Measurements from ENCODE around the gene ZNF747. TPM values are rescaled to one million over a fixed set of nuclear protein-coding genes. Genes with fewer than 3 reads are reported as not detected.
A peak's percentile ranks its signal among the peaks of the same experiment; 100 is the strongest.

ZNF747 gene
- 6.0 and 6.1 TPM in 2 replicates for total RNA-seq

DNA sequence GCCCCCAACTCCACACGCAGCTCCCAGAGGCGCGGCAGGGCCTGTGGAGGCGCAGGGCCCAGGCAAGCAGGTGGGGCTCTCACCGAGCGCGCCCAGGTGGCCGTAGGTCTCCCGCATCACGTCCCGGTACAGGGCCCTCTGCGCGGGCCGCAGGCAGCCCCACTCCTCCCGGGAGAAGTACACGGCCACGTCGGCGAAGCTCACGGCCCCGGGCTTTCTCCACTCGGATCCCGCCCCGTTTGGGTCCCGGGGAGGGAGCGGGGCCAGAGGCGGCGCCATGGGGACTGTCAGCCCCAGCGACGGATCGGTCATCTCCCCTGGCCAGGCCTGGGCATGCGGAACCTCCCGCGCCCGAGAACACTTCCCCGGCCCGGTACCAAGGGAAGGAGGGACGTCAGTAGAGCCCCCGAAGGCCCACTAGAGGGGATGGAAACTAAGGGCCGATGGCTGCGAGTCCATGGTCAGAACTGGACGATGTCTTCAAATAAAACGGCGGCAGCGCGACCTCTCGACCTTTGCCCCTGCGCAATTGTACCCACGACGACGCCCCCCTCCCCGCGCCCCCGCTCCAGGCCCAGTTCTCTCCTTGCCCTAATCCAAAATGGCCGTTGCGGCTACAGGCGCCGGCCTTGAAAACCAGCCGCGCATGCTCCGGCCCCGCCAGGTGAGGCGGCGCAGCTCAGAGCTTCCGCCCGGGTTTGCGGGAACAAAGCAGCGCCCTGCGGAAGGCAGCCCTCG lies at the start of gene ZNF747:
Gene ZNF747 (minus strand): TSS at position 491 of the 738 bp plus-strand sequence. CDS start 179 bp downstream, at position 312.
- DNase-seq (ENCODE audit: extremely low read depth, low read depth, low spot score): no peak

DNA sequence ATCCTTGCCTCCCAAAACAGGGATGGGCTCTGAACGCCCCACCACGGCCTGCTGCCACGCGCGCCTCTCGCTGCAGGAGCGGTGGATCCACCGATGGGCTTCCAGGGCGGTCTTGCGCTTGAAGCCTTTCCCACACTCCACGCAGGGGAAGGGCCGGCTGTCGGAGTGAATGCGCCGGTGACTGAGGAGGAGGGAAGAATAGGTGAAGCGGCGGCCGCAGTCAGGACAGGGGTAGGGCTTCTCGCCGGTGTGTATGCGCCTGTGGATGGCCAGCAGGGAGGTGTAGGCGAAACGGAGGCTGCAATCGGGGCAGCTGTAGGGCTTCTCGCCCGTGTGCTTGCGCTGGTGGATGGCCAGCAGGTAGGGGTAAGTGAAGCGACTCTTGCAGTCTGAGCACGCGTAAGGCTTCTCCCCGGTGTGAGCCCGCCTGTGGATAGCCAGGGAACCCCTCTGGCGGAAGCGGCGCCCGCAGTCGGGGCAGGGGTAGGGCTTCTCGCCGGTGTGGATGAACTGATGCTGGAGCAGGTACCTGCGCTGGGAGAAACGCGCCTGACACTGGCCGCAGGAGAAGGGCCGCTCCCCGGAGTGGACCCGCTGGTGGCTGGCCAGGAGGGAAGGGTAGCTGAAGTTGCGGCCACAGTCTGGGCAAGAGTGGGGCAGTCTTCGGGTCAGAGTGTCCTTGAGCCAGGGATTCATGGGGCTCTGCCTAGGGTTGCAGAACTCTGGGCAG lies 48.1 kb upstream of the ZNF747 start:
- no peak for DNase-seq (ENCODE audit: extremely low read depth, low read depth, low spot score)

DNA sequence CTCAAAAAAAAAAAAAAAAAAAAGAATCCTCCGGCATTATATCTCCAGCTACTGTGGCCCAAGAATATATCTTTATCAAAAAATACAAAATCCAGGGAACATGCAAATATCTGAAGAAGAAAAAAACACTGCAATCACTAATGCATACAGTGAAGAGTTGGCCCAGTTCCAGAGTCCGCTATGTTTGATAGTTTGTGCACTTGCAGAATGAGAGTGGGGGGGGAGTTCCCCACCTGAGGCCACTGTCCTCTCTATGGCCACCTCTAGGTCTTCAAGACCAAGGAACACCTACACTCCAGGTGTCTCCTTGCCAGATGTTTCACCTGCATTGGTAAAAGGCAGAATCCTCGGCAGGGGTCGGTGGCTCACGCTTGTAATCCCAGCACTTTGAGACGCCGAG lies 46.8 kb upstream of the ZNF747 start:
- no peak for DNase-seq (ENCODE audit: extremely low read depth, low read depth, low spot score)

DNA sequence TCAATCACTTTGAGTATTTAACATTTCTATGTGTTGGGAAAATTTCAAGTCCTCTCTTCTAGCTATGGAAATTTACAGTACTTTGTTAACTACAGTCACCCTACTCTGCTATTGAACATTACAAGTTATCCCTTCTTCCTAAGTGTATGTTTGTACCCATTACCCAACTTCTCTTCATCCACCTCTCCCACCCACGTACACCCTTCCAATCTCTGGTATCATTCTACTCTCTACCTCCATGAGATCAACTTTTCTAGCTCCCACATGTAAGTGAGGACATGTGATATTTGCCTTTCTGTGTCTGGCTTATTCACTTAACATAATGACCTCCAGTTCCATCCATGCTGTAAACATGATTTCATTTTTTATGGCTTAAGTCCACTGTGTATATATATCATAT lies 40.0 kb upstream of the ZNF747 start:
- DNase-seq (ENCODE audit: extremely low read depth, low read depth, low spot score): no peak

DNA sequence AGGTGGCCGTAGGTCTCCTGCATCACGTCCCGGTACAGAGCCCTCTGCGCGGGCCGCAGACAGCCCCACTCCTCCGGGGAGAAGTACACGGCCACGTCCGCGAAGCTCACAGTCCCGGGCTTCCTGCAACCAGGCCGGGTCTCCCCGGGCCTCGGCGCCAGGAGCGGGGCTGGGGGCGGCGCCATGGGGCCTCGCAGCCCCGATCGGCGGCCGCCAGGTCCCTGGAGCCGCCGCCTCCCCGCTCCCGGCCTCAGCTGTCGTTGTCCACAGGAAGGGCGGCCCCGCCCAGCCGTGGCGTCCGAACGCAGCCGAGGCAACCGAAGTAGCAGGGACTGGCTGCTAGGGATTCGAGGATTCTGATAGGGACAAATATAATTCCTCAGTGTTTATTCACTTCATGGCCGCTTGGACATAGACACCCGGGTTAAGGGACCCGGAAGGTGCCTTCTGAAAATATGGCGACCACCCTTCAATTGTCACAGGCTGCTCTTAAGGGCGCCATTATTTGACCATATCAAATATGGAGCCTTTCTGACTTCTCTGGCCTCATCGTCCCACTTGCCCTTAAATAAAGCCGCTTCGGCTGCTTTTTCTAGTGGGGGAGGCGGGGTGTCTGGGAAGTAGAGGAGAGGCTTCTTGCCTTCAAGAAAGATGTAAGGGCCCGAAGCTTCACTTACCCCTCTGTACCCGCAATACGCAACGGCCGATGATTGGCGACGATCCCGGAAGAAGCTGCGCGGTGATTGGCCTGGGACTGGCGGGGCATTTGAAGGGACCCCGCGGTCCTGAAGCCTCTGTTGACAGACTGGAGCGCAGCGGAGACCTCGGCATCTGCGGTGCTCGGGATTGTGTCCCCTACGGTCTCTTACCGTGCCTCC lies 37.0 kb upstream of the ZNF747 start, which contains the start of gene ZNF688:
Gene ZNF688 (minus strand): TSS at position 270 of the 878 bp plus-strand sequence. CDS start 85 bp downstream, at position 185.
- peak; percentile 71 for DNase-seq (ENCODE audit: extremely low read depth, low read depth, low spot score)

DNA sequence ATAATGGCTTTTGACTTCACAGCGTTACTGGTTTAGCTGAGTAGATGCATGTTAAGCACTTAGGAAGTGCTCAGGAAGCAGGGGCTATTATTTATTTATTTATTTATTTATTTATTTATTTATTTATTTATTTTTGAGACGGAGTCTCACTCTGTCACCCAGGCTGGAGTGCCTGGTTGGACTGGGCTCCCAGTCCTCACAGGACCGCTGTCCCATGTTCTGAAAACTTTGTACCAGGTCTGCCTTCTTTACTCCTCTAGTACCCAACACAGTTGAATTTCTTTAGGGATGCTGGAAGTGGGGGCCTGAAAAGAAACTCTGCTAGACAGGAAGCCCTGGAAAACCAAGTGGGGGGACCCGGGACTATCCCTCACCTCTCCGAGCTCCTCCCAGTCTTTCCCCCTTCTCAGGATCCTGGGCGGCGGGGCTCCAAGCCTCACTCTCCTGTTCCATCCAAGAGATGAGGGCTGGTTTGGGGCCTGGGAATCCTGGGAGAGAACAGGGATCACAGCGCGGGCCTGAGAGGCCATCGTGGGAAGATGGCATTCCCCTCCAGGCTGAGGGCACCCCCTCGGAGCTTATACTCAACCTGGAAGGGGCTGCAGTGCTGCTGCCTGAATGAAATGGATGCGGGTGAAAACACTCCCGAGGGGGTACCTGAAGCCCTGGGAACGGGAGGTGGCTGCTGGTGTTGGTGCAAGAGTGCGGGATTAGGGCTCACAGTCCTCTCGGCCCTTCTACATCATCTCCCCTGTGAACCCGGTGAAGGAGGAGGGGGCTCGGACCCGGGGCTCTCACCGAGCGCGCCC lies 36.2 kb upstream of the ZNF747 start:
- no peak for DNase-seq (ENCODE audit: extremely low read depth, low read depth, low spot score)

DNA sequence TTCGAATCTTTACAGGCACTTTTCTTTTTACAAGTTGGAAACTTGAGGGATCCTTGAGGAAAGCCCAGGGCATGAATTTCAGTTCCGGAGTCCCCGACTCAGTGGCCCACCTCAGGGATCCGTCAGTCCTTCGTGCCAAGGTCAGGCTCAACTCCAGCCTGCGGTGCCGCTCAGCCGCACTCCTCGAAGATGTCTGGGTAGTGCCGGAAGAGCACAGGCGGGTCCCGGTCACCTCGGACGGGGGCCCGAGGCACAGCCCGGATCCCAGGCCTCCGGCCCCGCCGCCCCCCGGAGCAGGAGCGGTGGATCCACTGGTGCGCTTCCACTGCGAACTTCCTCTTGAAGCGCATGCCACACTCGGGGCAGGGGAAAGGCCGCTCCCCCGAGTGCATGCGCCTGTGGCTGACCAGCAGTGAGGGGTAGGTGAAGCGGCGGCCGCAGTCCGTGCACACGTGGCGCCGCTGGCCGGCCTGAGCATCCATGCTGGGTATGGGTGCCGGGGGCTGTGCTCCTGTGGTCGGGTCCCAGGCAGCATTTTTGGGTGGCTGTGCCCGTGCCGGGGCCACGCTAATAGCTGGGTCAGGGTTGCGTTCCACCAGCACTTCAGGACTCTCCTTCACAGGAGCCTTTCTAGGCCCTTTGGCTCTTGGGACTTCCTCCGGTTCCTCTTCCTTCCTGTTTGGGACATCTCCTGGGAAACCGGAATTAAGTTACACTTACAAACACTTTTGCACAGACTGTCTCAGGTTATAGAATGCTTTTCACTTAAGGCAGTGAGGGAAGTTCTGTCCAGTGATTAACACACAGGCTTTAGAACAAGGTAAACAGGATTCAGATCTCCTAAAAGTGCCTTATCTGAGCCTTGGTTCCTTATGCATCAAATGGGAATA lies 35.3 kb upstream of the ZNF747 start:
- no peak for DNase-seq (ENCODE audit: extremely low read depth, low read depth, low spot score)

DNA sequence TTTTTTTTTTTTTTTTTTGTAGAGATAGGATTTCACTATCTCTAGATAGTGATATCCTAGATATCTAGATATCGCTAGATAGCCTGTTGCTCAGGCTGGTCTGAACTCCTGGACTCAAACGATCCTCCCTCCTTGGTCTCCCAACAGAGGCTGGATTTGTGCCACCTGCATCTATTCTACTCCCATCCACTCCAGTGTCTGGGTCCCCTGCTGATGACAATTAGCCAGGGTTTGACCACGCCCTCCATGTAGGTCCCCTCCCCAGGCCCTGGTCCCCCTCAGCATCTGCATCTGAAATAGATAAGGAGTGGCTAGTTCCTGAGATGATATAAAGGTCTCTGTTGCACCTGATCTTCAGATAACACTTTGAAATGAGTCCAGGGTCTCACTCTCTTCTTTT lies 34.6 kb upstream of the ZNF747 start:
- no peak for DNase-seq (ENCODE audit: extremely low read depth, low read depth, low spot score)

DNA sequence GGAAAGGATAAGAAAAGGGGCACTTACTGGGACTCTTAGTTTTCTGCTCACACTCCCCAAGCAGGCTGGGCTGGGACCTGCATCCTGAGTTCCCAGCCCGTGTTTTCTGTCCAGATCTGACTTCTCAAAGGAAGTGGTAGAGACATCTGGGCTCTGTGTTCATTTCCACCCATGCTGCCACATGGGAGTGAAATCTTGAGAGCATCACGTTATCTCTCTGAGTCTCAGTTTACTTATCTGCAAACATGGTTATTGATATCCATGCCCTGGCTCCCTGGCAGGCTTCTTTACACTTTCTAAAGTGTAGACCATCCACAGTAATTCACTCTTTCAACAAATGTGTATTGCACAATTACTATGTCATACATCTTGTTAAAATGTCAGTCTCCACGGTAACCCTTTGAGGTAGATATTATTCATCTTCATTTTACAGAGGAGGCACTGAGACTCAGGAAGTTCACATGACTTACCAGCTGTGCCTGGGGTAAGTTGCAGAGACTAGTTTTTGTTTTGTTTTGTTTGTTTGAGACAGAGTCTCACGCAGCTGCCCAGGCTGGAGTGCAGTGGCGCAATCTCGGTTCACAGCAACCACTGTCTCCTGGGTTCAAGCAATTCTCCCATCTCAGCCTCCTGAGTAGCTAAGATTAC lies 33.5 kb upstream of the ZNF747 start:
- no peak for DNase-seq (ENCODE audit: extremely low read depth, low read depth, low spot score)

DNA sequence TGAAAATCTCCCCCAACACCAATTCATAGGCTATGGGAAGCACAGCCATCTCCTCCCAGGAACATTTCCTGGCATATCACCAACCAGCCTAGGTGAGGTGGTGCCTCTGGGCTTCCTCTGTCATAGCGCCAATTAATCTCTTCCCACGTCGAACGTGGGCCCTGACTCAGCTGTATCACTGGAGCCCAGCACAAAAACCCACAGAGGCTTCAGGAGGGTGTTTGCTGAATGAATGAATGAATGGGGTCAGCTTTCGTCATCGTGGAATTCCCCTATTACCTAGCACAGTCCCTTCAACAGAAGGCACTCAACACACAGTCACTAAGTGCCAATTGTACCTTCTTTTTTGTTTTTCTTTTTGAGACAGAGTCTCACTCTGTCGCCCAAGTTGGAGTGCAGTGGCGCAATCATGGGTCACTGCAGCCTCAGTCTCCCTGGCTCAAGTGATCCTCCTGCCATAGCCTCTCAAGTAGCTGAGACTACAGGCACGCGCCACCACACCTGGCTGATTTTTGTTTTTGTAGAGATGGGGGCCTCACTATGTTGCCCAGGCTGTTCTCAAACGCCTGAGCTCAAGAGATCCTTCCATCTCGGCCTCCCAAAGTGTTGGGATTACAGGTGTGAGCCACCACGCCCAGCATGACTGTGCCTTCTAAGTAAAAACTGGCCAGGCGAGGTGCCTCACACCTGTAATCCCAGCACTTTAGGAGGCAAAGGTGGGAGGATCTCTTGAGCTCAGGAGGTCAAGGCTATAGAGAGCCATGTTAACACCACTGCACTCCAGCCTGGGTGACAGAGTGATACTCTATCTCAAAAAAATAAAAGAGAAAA lies 32.7 kb upstream of the ZNF747 start:
- no peak for DNase-seq (ENCODE audit: extremely low read depth, low read depth, low spot score)

DNA sequence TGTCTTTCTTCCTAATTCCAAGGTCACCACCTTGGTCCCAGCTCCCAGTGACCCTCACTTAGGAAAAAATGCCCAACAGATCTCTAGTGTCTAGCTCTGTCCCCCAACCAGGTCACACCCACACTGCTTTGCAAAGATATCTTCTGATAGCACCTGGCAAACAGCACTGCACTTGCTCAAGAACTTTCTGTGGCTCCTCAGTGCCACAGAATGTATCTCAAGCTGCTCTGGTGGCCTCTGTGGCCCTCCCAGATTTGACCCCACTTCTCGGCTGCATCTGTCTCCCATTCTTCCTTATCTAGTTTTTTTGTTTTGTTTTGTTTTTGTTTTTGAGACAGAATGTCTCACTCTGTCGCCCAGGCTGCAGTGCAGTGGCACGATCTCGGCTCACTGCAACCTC lies 31.9 kb upstream of the ZNF747 start:
- no peak for DNase-seq (ENCODE audit: extremely low read depth, low read depth, low spot score)

DNA sequence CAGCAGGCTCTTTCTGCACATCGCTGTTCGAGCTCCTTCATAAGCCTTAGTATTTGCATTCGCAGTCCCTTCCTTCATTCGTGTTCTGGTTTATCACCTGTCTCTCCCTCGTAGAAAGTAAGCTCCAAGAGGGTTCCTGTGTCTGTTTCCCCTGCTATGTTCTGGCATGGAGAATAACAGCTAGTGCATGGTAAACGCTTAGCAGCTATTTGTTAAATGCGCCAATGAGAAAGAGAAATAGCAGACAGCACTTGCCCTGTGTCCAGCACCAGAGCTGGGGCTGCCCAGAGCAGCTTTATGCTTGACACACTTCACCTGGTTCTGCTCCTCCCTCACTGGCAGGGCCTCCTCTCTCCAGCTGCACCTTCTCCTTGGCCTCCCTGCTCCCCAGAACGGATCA lies 31.3 kb upstream of the ZNF747 start:
- no peak for DNase-seq (ENCODE audit: extremely low read depth, low read depth, low spot score)

DNA sequence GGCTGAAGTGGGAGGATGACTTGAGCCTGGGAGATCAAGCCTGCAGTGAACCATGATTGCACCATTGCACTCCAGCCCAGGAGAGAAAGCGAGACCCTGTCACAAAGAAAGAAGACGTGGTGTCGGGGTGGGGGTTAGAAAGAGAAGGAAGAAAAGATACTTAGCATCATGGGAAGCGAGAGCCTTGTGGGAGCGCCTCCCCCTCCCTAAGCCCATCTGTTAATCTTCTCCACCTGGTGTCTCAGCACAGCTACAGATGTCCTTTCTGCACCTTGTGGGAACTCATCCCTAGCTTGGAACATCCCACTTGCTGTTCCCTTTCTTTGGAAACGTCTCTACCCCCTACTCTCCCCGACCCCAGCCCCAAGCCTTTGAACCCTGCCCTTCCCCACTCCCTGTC lies 30.9 kb upstream of the ZNF747 start:
- DNase-seq (ENCODE audit: extremely low read depth, low read depth, low spot score): no peak

DNA sequence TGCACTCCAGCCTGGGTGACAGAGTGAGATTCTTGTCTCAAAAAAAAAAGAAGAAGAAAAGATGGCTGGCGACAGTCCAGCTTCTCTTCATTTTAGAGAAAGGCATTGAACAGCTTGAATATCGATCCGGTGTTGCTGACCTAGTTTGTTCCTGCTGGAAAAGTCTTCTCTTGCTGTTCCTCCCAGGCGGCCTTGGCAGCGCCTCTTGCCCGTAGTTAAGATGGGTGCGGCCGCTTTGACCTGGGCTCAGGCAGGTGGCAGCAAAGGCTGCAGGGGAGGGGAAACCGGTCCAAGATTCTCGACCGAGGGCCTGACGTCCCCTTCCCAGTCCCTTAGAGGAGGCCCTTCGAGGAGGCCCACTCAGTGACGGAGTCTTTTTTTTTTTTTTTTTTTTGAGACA lies 27.4 kb upstream of the ZNF747 start:
- no peak for DNase-seq (ENCODE audit: extremely low read depth, low read depth, low spot score)

DNA sequence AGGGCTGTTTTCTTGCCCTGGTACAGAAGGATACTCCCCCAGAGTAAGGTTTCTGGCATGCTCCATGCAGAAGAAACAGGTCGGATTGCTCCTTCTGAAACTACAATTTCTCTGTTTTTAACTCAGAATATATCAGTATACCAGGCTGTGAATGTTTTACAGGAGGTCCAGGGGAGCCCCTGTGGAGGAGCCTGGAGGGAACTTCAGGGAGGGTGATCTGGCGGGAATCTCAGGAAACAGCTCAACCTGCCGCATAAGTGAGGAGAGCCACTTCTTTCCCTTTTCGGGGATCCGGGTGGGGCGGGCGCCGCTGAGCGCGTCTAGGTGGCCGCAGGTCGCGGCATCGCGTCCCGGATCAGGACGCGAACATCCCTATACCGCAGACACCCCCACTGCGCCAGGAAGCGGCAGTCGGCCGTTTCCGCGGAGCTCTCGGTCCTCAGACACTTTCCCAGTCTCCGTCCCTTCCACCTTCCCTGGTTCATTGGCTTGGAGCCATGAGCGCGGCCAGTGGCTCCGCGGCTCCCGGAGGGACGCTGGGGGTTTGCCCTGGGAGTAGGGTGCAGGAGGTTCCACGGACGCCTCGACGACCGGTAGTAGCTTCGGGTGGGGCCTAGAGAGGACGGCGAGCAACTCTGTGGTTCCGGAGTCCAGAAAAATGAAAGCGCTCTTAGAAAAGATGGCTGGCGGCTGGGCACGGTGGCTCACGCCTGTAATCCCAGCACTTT lies 26.6 kb upstream of the ZNF747 start:
- DNase-seq (ENCODE audit: extremely low read depth, low read depth, low spot score): no peak

DNA sequence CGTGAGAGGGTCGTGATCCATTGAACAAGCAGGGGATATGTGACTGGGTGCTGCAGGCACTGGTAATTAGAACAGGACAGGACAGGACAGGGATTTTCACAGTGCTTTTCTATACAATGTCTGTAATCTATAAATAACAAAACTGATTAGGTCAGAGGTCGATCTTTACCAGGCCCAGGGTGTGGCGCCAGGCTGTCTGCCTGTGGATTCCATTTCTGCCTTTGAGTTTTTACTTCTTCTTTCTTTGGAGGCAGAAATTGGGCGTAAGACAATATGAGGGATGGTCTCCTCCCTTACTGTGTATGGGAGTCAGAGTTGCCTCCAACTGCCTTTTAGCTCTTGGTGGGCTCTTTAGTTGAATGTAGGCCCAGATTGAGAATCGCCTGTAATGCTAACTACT lies 25.0 kb upstream of the ZNF747 start:
- DNase-seq (ENCODE audit: extremely low read depth, low read depth, low spot score): no peak

DNA sequence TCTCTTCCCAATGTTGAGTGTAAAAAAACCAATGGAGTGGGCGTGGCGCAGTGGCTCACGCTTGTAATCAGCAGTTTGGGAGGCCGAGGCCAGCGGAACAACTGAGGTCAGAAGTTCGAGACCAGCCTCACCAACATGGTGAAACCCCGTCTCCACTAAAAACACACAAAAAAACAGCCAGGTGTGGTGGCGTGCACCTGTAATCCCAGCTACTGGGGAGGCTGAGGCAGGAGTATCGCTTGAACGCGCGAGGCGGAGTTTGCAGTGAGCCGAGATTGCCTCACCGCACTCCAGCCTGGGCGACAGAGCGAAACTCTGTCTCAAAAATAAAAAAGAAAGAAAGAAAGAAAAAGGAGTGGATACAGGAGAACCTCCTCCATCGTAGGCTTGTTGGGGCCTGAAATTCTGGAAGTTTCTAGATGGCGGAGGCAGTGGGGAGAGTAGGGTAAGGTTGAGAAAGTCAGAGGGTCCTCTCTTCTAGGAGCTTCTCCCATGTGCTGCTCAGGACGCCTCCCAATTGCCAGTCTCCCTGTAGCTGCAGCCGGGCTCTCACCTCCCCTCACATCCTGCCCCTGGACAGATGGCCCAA lies 24.2 kb upstream of the ZNF747 start:
- DNase-seq (ENCODE audit: extremely low read depth, low read depth, low spot score): no peak
